ENCODE measurements around the gene PTPRE. TPM values are rescaled to one million over a fixed set of nuclear protein-coding genes. Genes with fewer than 3 reads are reported as not detected.

The PTPRE gene
- total and polyA plus RNA-seq, 4 experiments from 2014 or later: 6.5 to 27.6 (median 18.9) TPM

GRCh38 chr10:128121750-128122412 lies 215.0 kb downstream of the PTPRE start:
- no peak overlapping the region for H3K4me3 ChIP-seq (ENCODE audit: low read length in 2 of 2)
- no peaks in the 10 kb centered on the region for H3K9me3 Mint-ChIP-seq
- ChIA-PET CTCF (ENCODE audit: partially characterized antibody) (interaction anchor here (0.5 to 2.8 kb wide), 2 partner anchors 27 to 68 kb away, joined by 3 to 10 read pairs; no protein-coding TSS in a partner anchor), POLR2A (ENCODE audit: partially characterized antibody) (no interaction called here)
- no peaks in the 10 kb centered on the region for H3K36me3 ChIP-seq (ENCODE audit: insufficient read depth, low read length)
- peaks cover 12% of the 10 kb centered on the region for H3K27me3 ChIP-seq (ENCODE audit: insufficient read depth, low read length)
- H3K27ac ChIP-seq (ENCODE audit: low read depth, low read length): no peak overlapping the region
- no peak for DNase-seq
- H3K27me3 Mint-ChIP-seq: peaks cover 6 to 20% of the 10 kb centered on the region in 2 donors
- H3K4me1 Mint-ChIP-seq: peaks cover 10 to 37% (median 35%) of the 10 kb centered on the region in 4 donors
- intact Hi-C loops (cut with micrococcal nuclease): loop anchor here (10.0 kb wide), 2 partner anchors 47 to 1343 kb away; partner anchors contain the start of gene MGMT
- H3K4me1 ChIP-seq (ENCODE audit: insufficient read depth, low read length): peaks cover 44% of the 10 kb centered on the region
- H3K36me3 Mint-ChIP-seq: peaks cover 0 to 2% of the 10 kb centered on the region in 2 donors
- no peaks in the 10 kb centered on the region for H3K9me3 ChIP-seq (ENCODE audit: control insufficient read depth in 1 of 2, low read length in 2 of 2)
- no peak overlapping the region for H3K4me3 Mint-ChIP-seq
- no peak overlapping the region for H3K27ac Mint-ChIP-seq

GRCh38 chr10:128122931-128123330 lies 216.0 kb downstream of the PTPRE start:
- Histone ChIP-seq H3K9me3 (ENCODE audit: control insufficient read depth in 1 of 2, low read length in 2 of 2) (no peaks in the 10 kb centered on the region), H3K27me3 (ENCODE audit: insufficient read depth, low read length) (peaks cover 12% of the 10 kb centered on the region), H3K4me3 (ENCODE audit: low read length in 2 of 2) (no peak overlapping the region), H3K36me3 (ENCODE audit: insufficient read depth, low read length) (no peaks in the 10 kb centered on the region), H3K27ac (ENCODE audit: low read depth, low read length) (no peak overlapping the region), H3K4me1 (ENCODE audit: insufficient read depth, low read length) (peaks cover 48% of the 10 kb centered on the region)
- peaks cover 6 to 20% of the 10 kb centered on the region in 2 donors for H3K27me3 Mint-ChIP-seq
- no peaks in the 10 kb centered on the region for H3K9me3 Mint-ChIP-seq
- intact Hi-C loops (cut with micrococcal nuclease): loop anchor here (10.0 kb wide), 2 partner anchors 48 to 1342 kb away; partner anchors contain the start of gene MGMT
- H3K4me3 Mint-ChIP-seq: peak overlapping the region in 4 of 8 donors; percentile 8 to 36 (median 24)
- POLR2A ChIA-PET (ENCODE audit: partially characterized antibody): interaction anchor here (1.4 kb wide), 1 partner anchor 27 kb away, joined by 5 read pairs; no protein-coding TSS in a partner anchor
- peaks cover 13 to 41% (median 37%) of the 10 kb centered on the region in 4 donors for H3K4me1 Mint-ChIP-seq
- H3K27ac Mint-ChIP-seq: peak overlapping the region in 3 of 7 donors; percentile 3 to 51 (median 22)
- CTCF ChIA-PET (ENCODE audit: partially characterized antibody): interaction anchor here (1.0 to 2.8 kb wide), 3 partner anchors 26 to 64 kb away, joined by 3 to 10 read pairs (median 3); no protein-coding TSS in a partner anchor
- H3K36me3 Mint-ChIP-seq: peaks cover 0 to 2% of the 10 kb centered on the region in 2 donors
- no peak for DNase-seq

- H3K4me3 Mint-ChIP-seq: peak overlapping the region in 4 of 8 donors; percentile 10 to 79 (median 36)
- intact Hi-C loops (cut with micrococcal nuclease): loop anchor here (10.0 kb wide), 2 partner anchors 49 to 1341 kb away; partner anchors contain the start of gene MGMT
- peaks cover 6 to 20% of the 10 kb centered on the region in 2 donors for H3K27me3 Mint-ChIP-seq
- peaks cover 13 to 38% (median 37%) of the 10 kb centered on the region in 4 donors for H3K4me1 Mint-ChIP-seq
- DNase-seq: no peak
- Histone ChIP-seq H3K36me3 (ENCODE audit: insufficient read depth, low read length) (no peaks in the 10 kb centered on the region), H3K4me1 (ENCODE audit: insufficient read depth, low read length) (peaks cover 48% of the 10 kb centered on the region), H3K27ac (ENCODE audit: low read depth, low read length) (no peak overlapping the region), H3K9me3 (ENCODE audit: control insufficient read depth in 1 of 2, low read length in 2 of 2) (no peaks in the 10 kb centered on the region), H3K27me3 (ENCODE audit: insufficient read depth, low read length) (peaks cover 12% of the 10 kb centered on the region), H3K4me3 (ENCODE audit: low read length in 2 of 2) (no peak overlapping the region)
- H3K36me3 Mint-ChIP-seq: peaks cover 0 to 2% of the 10 kb centered on the region in 2 donors
- POLR2A ChIA-PET (ENCODE audit: partially characterized antibody): interaction anchor here (1.4 kb wide), 1 partner anchor 28 kb away, joined by 5 read pairs; no protein-coding TSS in a partner anchor
- CTCF ChIA-PET (ENCODE audit: partially characterized antibody): interaction anchor here (1.0 to 2.8 kb wide), 3 partner anchors 25 to 64 kb away, joined by 3 to 10 read pairs (median 3); no protein-coding TSS in a partner anchor
- H3K9me3 Mint-ChIP-seq: no peaks in the 10 kb centered on the region
- peak overlapping the region in 4 of 7 donors; percentile 31 to 71 (median 39) for H3K27ac Mint-ChIP-seq
These were observed 216.9 kb downstream of the PTPRE start for GRCh38 chr10:128123846-128124245.

GRCh38 chr10:128124813-128125403 lies 218.0 kb downstream of the PTPRE start:
- Histone ChIP-seq H3K27me3 (ENCODE audit: insufficient read depth, low read length) (peaks cover 12% of the 10 kb centered on the region), H3K4me3 (ENCODE audit: low read length in 2 of 2) (peak overlapping the region; percentile 22 to 71), H3K27ac (ENCODE audit: low read depth, low read length) (no peak overlapping the region), H3K4me1 (ENCODE audit: insufficient read depth, low read length) (peaks cover 48% of the 10 kb centered on the region), H3K36me3 (ENCODE audit: insufficient read depth, low read length) (no peaks in the 10 kb centered on the region), H3K9me3 (ENCODE audit: control insufficient read depth in 1 of 2, low read length in 2 of 2) (no peaks in the 10 kb centered on the region)
- Mint-ChIP-seq H3K36me3 (peaks cover 0 to 2% of the 10 kb centered on the region in 2 donors), H3K4me3 (peak overlapping the region; percentile 89 to 96 (median 92)), H3K9me3 (no peaks in the 10 kb centered on the region), H3K27me3 (peaks cover 6 to 20% of the 10 kb centered on the region in 2 donors), H3K4me1 (peaks cover 13 to 38% (median 37%) of the 10 kb centered on the region in 4 donors), H3K27ac (peak overlapping the region in 6 of 7 donors; percentile 62 to 88 (median 75))
- ChIA-PET CTCF (ENCODE audit: partially characterized antibody) (interaction anchor here (1.3 to 2.8 kb wide), 2 partner anchors 20 to 24 kb away, joined by 5 to 10 read pairs; no protein-coding TSS in a partner anchor), POLR2A (ENCODE audit: partially characterized antibody) (interaction anchor here (1.3 to 2.4 kb wide), 4 partner anchors 9 to 30 kb away, joined by 3 to 10 read pairs (median 8); no protein-coding TSS in a partner anchor)
- intact Hi-C loops (cut with micrococcal nuclease): loop anchor here (10.0 kb wide), 2 partner anchors 50 to 1340 kb away; partner anchors contain the start of gene MGMT
- DNase-seq: peak in 1 of 5 donors; percentile 10

GRCh38 chr10:128125416-128125943 lies 218.6 kb downstream of the PTPRE start:
- H3K9me3 Mint-ChIP-seq: no peaks in the 10 kb centered on the region

GRCh38 chr10:128125944-128126764 lies 219.3 kb downstream of the PTPRE start, which contains the start of gene MKI67:
Gene MKI67 (minus strand): TSS chr10:128126423. CDS start chr10:128125667, 756 bp downstream.
- H3K4me3 Mint-ChIP-seq: peak within 1 kb of the TSS; percentile 90 to 96 (median 93)
- ChIA-PET POLR2A (ENCODE audit: partially characterized antibody) (interaction anchor here (0.6 to 2.4 kb wide), 7 partner anchors 10 to 78 kb away, joined by 3 to 10 read pairs (median 6); no protein-coding TSS in a partner anchor), CTCF (ENCODE audit: partially characterized antibody) (interaction anchor here (0.7 to 2.0 kb wide), 4 partner anchors 10 to 25 kb away, joined by 3 to 6 read pairs (median 5); no protein-coding TSS in a partner anchor)
- H3K36me3 Mint-ChIP-seq: peaks cover 0 to 2% of the 10 kb centered on the region in 2 donors
- DNase-seq: peak; percentile 87 to 92 (median 88)
- peaks cover 6 to 20% of the 10 kb centered on the region in 2 donors for H3K27me3 Mint-ChIP-seq
- Histone ChIP-seq H3K9me3 (ENCODE audit: control insufficient read depth in 1 of 2, low read length in 2 of 2) (no peaks in the 10 kb centered on the region), H3K4me1 (ENCODE audit: insufficient read depth, low read length) (peaks cover 42% of the 10 kb centered on the region), H3K36me3 (ENCODE audit: insufficient read depth, low read length) (no peaks in the 10 kb centered on the region), H3K27ac (ENCODE audit: low read depth, low read length) (peak within 1 kb of the TSS; percentile 72), H3K27me3 (ENCODE audit: insufficient read depth, low read length) (peaks cover 12% of the 10 kb centered on the region), H3K4me3 (ENCODE audit: low read length in 2 of 2) (peak within 1 kb of the TSS; percentile 70 to 71)
- peak within 1 kb of the TSS; percentile 71 to 95 (median 90) for H3K27ac Mint-ChIP-seq
- H3K4me1 Mint-ChIP-seq: peaks cover 11 to 37% (median 30%) of the 10 kb centered on the region in 4 donors
- no peaks in the 10 kb centered on the region for H3K9me3 Mint-ChIP-seq
- intact Hi-C loops (cut with micrococcal nuclease): loop anchor here (1.0 to 10.0 kb wide), 5 partner anchors 24 to 1339 kb away; partner anchors contain the start of gene MGMT

More at GRCh38 chr10:128125416-128125943, 218.6 kb downstream of the PTPRE start:
- intact Hi-C loops (cut with micrococcal nuclease): loop anchor here (10.0 kb wide), 2 partner anchors 51 to 1339 kb away; partner anchors contain the start of gene MGMT
- DNase-seq: peak in 3 of 5 donors; percentile 12 to 39 (median 24)
- H3K27ac Mint-ChIP-seq: peak overlapping the region; percentile 62 to 88 (median 75)
- H3K4me3 Mint-ChIP-seq: peak overlapping the region; percentile 89 to 96 (median 92)
- peaks cover 48% of the 10 kb centered on the region for H3K4me1 ChIP-seq (ENCODE audit: insufficient read depth, low read length)
- H3K36me3 Mint-ChIP-seq: peaks cover 0 to 2% of the 10 kb centered on the region in 2 donors
- ChIA-PET CTCF (ENCODE audit: partially characterized antibody) (interaction anchor here (0.7 to 2.0 kb wide), 4 partner anchors 9 to 25 kb away, joined by 3 to 6 read pairs (median 5); no protein-coding TSS in a partner anchor), POLR2A (ENCODE audit: partially characterized antibody) (interaction anchor here (0.9 to 2.4 kb wide), 6 partner anchors 10 to 78 kb away, joined by 3 to 10 read pairs (median 6); no protein-coding TSS in a partner anchor)
- H3K9me3 ChIP-seq (ENCODE audit: control insufficient read depth in 1 of 2, low read length in 2 of 2): no peaks in the 10 kb centered on the region
- H3K27ac ChIP-seq (ENCODE audit: low read depth, low read length): peak overlapping the region; percentile 41
- H3K36me3 ChIP-seq (ENCODE audit: insufficient read depth, low read length): no peaks in the 10 kb centered on the region
- peaks cover 13 to 37% (median 36%) of the 10 kb centered on the region in 4 donors for H3K4me1 Mint-ChIP-seq
- peak overlapping the region; percentile 22 to 71 for H3K4me3 ChIP-seq (ENCODE audit: low read length in 2 of 2)
- H3K27me3 Mint-ChIP-seq: peaks cover 6 to 20% of the 10 kb centered on the region in 2 donors
- peaks cover 12% of the 10 kb centered on the region for H3K27me3 ChIP-seq (ENCODE audit: insufficient read depth, low read length)
